ENCODE data around the gene DNM3.

GRCh38 chr1:172041742-172042141, 200.4 kb downstream of the DNM3 start:
- no peak for TF ChIP-seq EZH2 (IDR thresholded peaks at IDR 0.05; ENCODE audit: borderline replicate concordance, low read length)
- TF ChIP-seq CTCF (IDR thresholded peaks at IDR 0.05; ENCODE audit: low read length): no peak

Data from OCI-LY1 (cell line).